ENCODE data around the gene TNFRSF14.
"Not testable (repeated sequence)": the region's sequence is repeated elsewhere in the genome, so short reads cannot be mapped to it uniquely, and the experiment has no call there.

Gene TNFRSF14

DNA sequence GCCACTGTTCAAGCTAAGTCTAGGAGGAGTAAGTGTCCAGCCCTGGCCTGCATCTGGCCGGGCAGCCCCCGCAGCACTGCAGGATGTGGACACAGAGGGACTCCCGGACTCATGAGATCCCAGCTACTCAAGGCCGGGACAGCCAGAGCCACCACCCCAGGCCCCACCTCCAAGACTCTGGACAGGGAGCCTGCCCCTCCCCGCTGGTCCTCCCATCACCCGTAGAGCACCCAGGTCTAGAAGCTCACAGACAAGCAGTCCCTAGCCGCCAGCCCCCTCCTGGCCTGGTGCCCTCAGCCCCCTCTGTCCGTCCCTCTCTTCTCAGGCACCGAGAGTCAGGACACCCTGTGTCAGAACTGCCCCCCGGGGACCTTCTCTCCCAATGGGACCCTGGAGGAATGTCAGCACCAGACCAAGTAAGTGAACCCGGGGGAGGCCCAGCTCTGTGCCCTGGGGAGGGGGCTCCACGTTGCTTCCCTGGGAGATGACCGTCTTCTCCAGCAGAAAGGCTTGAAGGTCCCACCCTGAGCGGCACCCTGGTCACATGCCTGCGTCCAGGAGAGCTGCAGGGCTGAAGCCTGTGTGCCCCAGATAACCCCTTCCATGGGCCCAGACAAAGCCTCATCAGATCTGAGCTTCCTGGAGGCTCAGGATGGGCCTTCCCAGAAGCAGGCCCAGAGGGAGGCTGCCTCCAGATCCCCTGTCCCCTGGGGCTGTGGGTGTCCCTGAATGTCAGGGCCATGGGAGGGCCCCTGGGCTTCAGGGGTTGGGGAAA is 4.3 kb downstream of the TNFRSF14 start:
- H3K27me3 ChIP-seq (ENCODE audit: control insufficient read depth, insufficient read depth, low read length): no peaks in the 10 kb centered on the region
- peaks cover 34% of the 10 kb centered on the region for H3K4me1 ChIP-seq (ENCODE audit: control insufficient read depth, insufficient read depth, low read length)
- peaks cover 4% of the 10 kb centered on the region for H3K36me3 ChIP-seq (ENCODE audit: control insufficient read depth, insufficient read depth, low read length)
- H3K9ac ChIP-seq (ENCODE audit: low read length): no peak overlapping the region
- H3K9me3 ChIP-seq (ENCODE audit: control insufficient read depth, low read length): no peaks in the 10 kb centered on the region
- H3K4me3 ChIP-seq (ENCODE audit: low read length): no peak overlapping the region

- Histone ChIP-seq H3K9ac (ENCODE audit: low read length) (no peak overlapping the region), H3K9me3 (ENCODE audit: control insufficient read depth, low read length) (no peaks in the 10 kb centered on the region), H3K27me3 (ENCODE audit: control insufficient read depth, insufficient read depth, low read length) (peaks cover 3% of the 10 kb centered on the region), H3K4me3 (ENCODE audit: low read length) (no peak overlapping the region), H3K36me3 (ENCODE audit: control insufficient read depth, insufficient read depth, low read length) (peaks cover 4% of the 10 kb centered on the region), H3K4me1 (ENCODE audit: control insufficient read depth, insufficient read depth, low read length) (peaks cover 37% of the 10 kb centered on the region)
Observed at GRCh38 chr1:2561446-2561845, 5.3 kb downstream of the TNFRSF14 start.

- Histone ChIP-seq H3K9ac (ENCODE audit: low read length) (no peak overlapping the region), H3K27me3 (ENCODE audit: control insufficient read depth, insufficient read depth, low read length) (peaks cover 3% of the 10 kb centered on the region), H3K4me1 (ENCODE audit: control insufficient read depth, insufficient read depth, low read length) (peaks cover 37% of the 10 kb centered on the region), H3K9me3 (ENCODE audit: control insufficient read depth, low read length) (no peaks in the 10 kb centered on the region), H3K4me3 (ENCODE audit: low read length) (no peak overlapping the region), H3K36me3 (ENCODE audit: control insufficient read depth, insufficient read depth, low read length) (peaks cover 4% of the 10 kb centered on the region)
Observed at GRCh38 chr1:2561898-2562895, 6.0 kb downstream of the TNFRSF14 start.

GRCh38 chr1:2563205-2563604 is 7.0 kb downstream of the TNFRSF14 start:
- H3K9ac ChIP-seq (ENCODE audit: low read length): no peak overlapping the region
- no peaks in the 10 kb centered on the region for H3K9me3 ChIP-seq (ENCODE audit: control insufficient read depth, low read length)
- H3K36me3 ChIP-seq (ENCODE audit: control insufficient read depth, insufficient read depth, low read length): peaks cover 4% of the 10 kb centered on the region
- no peak overlapping the region for H3K4me3 ChIP-seq (ENCODE audit: low read length)
- H3K4me1 ChIP-seq (ENCODE audit: control insufficient read depth, insufficient read depth, low read length): peaks cover 27% of the 10 kb centered on the region
- peaks cover 3% of the 10 kb centered on the region for H3K27me3 ChIP-seq (ENCODE audit: control insufficient read depth, insufficient read depth, low read length)

DNA sequence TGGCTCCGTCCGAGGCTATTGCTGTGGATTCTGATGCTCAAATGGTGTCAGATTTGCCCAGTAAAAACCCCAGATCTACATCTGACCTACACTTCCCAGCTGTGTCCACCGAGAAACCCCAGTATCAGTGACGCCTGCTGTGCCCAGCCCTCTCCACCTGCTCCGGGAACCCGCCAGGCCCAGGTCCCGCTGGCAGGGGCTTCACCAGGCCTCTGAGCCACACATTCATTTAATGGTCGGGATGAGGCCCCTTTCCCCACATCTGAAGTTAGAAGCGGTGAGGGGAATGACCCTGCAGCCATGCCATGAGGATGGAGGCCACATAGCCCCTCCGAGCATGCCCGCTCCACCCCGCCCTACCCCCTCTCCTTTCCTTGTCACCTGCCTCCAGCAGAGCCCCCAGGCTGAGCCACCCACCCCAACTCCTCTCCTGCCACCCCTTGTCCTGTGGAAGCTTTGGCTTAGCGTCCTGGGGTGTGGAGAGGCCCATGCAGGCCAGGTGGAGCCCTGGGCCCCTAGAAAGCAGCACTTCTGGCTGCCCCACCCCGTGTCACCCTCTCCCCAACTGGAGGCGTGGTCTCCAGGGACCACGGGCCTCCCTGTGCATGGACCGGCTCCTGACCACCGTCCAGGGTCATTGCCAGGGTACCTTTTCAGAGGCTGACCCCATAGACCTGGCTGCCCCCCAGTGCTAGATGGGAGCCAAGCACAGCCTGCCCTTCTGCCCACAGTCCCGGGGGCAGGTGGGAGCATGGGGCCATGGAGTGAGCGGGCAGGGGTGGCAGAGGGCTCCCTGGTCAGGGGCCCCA is 8.0 kb downstream of the TNFRSF14 start:
- Histone ChIP-seq H3K9me3 (ENCODE audit: control insufficient read depth, low read length) (no peaks in the 10 kb centered on the region), H3K36me3 (ENCODE audit: control insufficient read depth, insufficient read depth, low read length) (no peaks in the 10 kb centered on the region), H3K4me1 (ENCODE audit: control insufficient read depth, insufficient read depth, low read length) (peaks cover 20% of the 10 kb centered on the region), H3K9ac (ENCODE audit: low read length) (peak overlapping the region; percentile 8), H3K27me3 (ENCODE audit: control insufficient read depth, insufficient read depth, low read length) (peaks cover 3% of the 10 kb centered on the region), H3K4me3 (ENCODE audit: low read length) (no peak overlapping the region)

DNA sequence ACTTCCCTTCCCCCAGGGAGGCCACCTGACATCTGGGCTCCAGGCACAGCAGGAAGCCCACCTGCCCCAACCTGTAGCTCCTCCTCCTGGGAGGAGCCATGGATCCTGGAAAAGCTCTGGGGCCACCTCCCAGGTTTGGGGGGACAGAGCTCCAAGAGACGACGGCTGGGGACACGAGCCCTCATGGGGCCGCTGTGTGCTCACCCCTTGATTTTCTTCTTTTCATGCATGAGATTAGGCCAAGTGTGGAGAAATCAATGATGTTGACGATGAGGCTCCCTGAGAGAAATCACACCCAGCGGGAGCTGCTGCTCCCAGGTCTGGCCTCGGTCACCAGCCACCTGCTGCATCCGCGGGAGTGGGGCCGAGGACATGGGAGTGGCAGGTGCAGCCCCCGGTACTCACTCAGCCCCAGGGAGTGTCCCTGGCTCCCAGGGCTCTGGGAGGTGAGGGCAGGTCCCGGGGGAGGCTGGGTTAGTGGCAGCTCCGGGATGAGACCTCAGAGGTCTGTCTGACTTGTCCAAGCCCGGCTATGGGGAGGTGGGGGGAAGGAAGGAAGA is 8.7 kb downstream of the TNFRSF14 start:
- Histone ChIP-seq H3K27me3 (ENCODE audit: control insufficient read depth, insufficient read depth, low read length) (peaks cover 3% of the 10 kb centered on the region), H3K36me3 (ENCODE audit: control insufficient read depth, insufficient read depth, low read length) (no peaks in the 10 kb centered on the region), H3K4me1 (ENCODE audit: control insufficient read depth, insufficient read depth, low read length) (peaks cover 20% of the 10 kb centered on the region), H3K9me3 (ENCODE audit: control insufficient read depth, low read length) (no peaks in the 10 kb centered on the region), H3K4me3 (ENCODE audit: low read length) (no peak overlapping the region), H3K9ac (ENCODE audit: low read length) (peak overlapping the region; percentile 8)

- peaks cover 20% of the 10 kb centered on the region for H3K4me1 ChIP-seq (ENCODE audit: control insufficient read depth, insufficient read depth, low read length)
- H3K9ac ChIP-seq (ENCODE audit: low read length): peak overlapping the region; percentile 8
- no peaks in the 10 kb centered on the region for H3K36me3 ChIP-seq (ENCODE audit: control insufficient read depth, insufficient read depth, low read length)
- no peaks in the 10 kb centered on the region for H3K9me3 ChIP-seq (ENCODE audit: control insufficient read depth, low read length)
- no peak overlapping the region for H3K4me3 ChIP-seq (ENCODE audit: low read length)
- peaks cover 3% of the 10 kb centered on the region for H3K27me3 ChIP-seq (ENCODE audit: control insufficient read depth, insufficient read depth, low read length)
Observed at GRCh38 chr1:2566101-2567045, 10.2 kb downstream of the TNFRSF14 start.

DNA sequence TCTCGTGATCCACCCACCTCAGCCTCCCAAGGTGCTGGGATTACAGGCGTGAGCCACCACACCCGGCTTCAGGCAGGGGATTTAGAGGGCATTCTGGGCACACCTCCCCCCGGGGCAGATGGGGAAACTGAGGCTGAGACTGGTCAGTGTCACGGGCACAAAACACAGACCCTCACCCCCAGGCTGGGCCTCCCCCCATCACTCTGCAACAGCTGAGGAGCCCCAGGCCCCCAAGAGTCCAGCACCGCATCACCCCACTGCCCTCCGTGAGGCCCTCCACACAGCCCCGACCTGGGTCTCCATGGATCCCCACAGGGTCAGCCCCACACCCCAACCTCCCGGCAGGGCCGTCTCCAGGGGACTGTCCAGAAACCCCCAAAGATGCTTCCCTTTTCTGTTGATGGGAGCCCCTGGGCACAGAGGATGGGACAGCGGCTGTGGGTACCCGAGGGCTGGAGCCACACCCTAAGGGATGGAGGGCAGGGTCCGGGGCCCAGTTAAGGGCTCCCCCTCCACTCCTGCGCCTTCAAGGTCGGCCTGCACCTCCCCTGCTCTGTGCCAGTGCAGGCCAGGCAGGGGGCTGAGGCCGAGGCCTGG is 11.0 kb downstream of the TNFRSF14 start:
- H3K4me3 ChIP-seq (ENCODE audit: low read length): no peak overlapping the region
- no peaks in the 10 kb centered on the region for H3K36me3 ChIP-seq (ENCODE audit: control insufficient read depth, insufficient read depth, low read length)
- H3K4me1 ChIP-seq (ENCODE audit: control insufficient read depth, insufficient read depth, low read length): peaks cover 20% of the 10 kb centered on the region
- H3K9ac ChIP-seq (ENCODE audit: low read length): no peak overlapping the region
- H3K27me3 ChIP-seq (ENCODE audit: control insufficient read depth, insufficient read depth, low read length): peaks cover 3% of the 10 kb centered on the region
- H3K9me3 ChIP-seq (ENCODE audit: control insufficient read depth, low read length): no peaks in the 10 kb centered on the region

GRCh38 chr1:2568187-2568816 is 12.1 kb downstream of the TNFRSF14 start:
- not testable (repeated sequence) for H3K4me3 ChIP-seq (ENCODE audit: low read length); H3K36me3 ChIP-seq (ENCODE audit: control insufficient read depth, insufficient read depth, low read length); H3K27me3 ChIP-seq (ENCODE audit: control insufficient read depth, insufficient read depth, low read length); H3K9me3 ChIP-seq (ENCODE audit: control insufficient read depth, low read length); H3K9ac ChIP-seq (ENCODE audit: low read length)
- peaks cover 20% of the 10 kb centered on the region for H3K4me1 ChIP-seq (ENCODE audit: control insufficient read depth, insufficient read depth, low read length)

DNA sequence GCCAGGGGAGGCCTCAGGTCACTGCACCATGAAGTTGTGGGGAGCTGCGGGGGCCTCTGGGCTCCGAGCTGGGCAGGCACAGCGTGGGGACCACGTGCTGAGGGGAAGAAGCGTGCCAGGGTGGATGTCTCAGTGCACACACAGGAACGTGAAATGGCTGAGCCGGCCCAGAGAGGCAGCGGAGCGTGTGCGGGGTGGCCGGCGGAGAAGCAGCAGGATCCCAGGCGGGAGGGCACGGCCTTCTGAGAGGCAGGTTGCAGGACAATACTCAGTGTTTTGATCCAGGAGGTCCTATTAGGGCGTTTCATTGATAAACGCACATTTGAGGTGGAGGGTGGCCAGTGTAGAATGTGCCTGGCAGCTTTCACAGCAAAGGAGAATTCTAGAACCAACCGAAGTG is 12.9 kb downstream of the TNFRSF14 start:
- no peak overlapping the region for H3K9ac ChIP-seq (ENCODE audit: low read length)
- no peak overlapping the region for H3K4me3 ChIP-seq (ENCODE audit: low read length)
- no peaks in the 10 kb centered on the region for H3K36me3 ChIP-seq (ENCODE audit: control insufficient read depth, insufficient read depth, low read length)
- H3K27me3 ChIP-seq (ENCODE audit: control insufficient read depth, insufficient read depth, low read length): peaks cover 3% of the 10 kb centered on the region
- H3K4me1 ChIP-seq (ENCODE audit: control insufficient read depth, insufficient read depth, low read length): peaks cover 20% of the 10 kb centered on the region
- no peaks in the 10 kb centered on the region for H3K9me3 ChIP-seq (ENCODE audit: control insufficient read depth, low read length)
